Eye (tissue), 1 donor: ENCODE measurements around the gene DAB2.
"Not testable (repeated sequence)": the region's sequence is repeated elsewhere in the genome, so short reads cannot be mapped to it uniquely, and the experiment has no call there.

ENCODE experiments used
- DNase-seq: peaks from one replicate; pipeline ENCODE4 v3.0.0-alpha.2; 2015

Gene DAB2

GRCh38 chr5:39376293-39376714 lies 48.5 kb downstream of the DAB2 start:
- DNase-seq: peak; percentile 77

DNA sequence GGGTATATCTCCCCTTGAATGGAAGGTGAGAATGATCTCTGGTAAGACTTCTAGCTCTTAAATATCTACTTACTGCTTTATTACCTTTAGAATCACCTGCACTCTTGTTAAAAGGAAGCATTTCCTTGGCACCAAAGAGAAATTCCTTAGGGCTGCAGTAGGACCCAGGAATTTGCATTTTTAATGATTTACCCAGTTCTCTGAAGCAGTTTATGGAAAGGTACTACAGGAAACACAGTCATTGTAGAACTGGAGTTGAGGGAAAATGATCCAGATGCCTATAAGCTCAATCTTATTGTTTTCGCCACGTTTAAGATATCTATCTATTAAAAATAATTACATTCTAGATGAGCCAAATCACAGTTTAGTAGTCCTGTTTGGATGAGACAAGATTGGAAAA lies 51.0 kb downstream of the DAB2 start:
- no peak for DNase-seq

DNA sequence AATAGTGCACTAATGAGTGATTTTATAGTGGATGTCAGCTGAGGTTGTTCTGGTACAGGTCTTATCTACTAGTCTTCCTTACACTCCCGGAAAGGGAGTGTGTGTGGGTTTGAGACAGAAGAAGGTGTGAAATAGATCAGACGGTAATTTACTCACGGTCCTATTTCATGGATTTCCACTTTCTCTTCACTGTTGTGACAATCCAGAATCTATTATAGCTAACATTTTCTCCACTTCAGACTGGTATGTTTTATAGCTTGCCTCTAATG lies 53.5 kb downstream of the DAB2 start:
- no peak for DNase-seq

DNA sequence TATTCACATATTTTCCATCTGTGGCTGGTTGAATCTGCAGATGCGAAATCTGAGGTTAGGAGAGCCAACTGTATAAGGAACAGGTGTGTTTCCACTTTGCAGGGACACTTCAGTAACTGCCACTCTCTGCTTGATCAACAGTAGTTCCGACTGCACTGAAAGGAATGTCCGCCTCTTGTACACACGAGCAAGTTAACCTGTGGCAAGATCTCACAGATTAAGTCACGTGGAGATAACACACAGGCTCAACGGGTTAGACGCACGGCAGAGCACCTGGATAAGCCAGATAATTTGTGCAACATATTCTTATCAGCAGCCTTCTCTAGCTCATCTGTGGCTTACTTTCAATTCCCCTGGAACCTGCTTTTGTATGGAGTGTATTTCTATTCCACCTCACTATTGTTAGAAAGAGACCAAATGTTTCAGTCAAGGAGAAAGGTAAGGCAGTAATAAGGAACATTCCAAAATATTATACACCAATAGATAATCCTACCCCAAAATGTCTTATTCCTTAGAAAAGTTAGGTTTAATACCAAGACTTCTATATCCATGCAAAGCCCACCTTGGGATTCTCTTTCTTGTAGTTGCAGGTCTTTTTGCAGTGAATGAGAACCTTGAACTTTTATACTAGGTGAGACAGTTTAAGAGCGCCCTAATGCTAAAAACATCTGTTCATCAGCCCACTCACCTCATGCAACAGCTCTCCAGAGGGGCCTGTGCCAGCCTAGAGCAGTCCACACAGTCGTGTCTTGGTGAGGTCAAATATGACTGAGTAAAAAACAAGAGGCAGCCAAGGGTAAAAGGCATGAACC lies 54.0 kb downstream of the DAB2 start:
- DNase-seq: peak; percentile 7

GRCh38 chr5:39369123-39369815 lies 55.5 kb downstream of the DAB2 start:
- DNase-seq: no peak

DNA sequence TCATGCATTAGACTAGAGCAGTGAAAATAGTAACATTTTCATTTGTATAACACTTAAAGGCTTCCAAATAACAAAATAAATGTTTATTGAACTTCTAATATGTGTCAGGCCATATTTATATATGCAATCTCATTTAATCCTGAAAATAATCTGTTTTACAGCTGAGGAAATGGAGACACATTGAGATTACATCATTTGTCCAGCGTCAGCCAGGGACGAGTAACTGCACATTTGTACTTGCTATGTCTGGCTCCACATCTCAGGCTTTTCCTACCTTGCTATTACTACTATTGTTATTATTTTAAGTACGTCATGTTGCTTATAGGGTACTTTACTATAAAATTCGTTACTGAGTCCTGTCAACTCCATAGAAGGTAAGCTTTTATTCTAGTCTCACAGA lies 56.7 kb downstream of the DAB2 start:
- DNase-seq: no peak

- DNase-seq: no peak
Observed at GRCh38 chr5:39367711-39368110, 57.1 kb downstream of the DAB2 start.

DNA sequence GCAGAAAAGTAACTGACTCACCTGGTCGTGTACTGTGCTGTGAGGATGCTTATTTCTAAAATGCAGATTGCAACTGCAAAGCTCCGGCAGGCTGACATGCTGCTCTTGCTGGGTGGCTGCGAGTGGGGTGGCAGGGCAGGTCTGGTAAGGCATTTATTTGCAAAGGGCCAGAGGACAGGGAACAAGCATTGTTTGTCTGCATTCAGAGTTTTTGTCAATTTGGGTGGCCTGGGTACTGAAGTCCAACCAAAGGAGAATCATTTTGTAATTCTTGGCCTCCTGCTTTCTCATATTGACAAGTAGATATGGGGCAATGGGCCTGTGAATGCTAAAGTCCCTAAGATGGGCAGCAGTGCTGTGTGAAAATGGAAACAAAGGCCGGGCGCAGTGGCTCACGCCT lies 60.4 kb downstream of the DAB2 start, which contains the start of gene C9:
C9 (minus strand) TSS at position 129 of the 400 bp plus-strand sequence; CDS start at position 98, 31 bp downstream.
- no peak for DNase-seq

DNA sequence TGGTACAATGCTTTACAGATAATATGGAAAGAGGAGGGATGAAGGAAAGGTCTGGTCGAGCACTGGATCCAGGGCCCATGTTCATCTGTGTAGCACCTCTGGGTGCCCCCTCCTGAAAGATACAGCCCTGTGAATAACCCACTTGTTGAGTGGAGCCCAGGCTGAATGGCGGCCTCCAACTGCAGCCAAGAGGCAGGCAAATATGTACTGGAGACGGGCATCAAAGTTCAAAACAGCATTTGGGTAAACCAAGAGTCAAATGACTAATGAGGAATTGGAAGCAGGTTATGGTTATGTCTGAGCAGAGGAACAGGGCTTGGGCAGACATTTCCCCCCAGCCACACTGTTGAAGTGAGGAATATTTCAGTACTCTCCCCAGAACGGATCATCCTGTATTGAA lies 61.6 kb downstream of the DAB2 start:
- no peak for DNase-seq

DNA sequence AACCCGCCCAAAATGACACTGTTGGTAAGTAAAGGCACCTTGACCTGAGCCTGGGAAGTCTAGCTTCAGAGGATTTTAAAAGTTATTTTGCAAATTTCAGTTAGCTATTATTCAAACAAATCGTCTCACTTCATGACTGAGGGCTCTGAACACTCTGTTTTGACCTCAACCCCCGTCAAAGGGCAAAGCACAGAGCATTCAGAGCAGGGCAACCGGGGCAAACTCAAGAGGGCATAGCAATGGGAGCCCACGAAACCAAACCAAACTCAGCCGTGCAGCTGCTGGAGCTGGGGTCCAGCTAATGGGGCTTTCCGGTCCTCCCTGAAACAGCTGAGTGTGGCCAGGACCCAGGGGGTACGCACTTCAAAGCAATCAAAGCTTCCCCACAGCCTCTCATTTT lies 62.1 kb downstream of the DAB2 start:
- DNase-seq: no peak

DNA sequence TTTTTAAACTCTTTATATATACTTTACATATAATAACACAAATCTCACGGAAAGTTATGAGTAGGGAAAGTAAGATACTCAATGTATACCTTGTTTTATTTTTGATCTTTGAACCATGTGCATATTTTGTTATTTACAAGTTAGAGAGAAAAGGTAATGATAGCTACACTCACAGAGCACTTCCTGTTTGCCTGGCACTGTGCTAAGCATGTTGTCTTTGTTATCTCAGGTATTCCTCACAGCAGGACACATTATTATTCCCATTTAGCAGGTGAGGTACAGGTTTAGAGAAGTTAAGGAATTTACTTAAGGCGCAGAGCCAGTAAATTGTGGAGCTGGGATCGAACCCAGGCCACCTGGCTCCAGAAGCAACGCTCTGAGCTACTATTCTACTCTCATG lies 63.5 kb downstream of the DAB2 start:
- DNase-seq: no peak

- DNase-seq: no peak
Observed at GRCh38 chr5:39360471-39361111, 64.2 kb downstream of the DAB2 start.

- DNase-seq: no peak
Observed at GRCh38 chr5:39356263-39356662, 68.5 kb downstream of the DAB2 start.

DNA sequence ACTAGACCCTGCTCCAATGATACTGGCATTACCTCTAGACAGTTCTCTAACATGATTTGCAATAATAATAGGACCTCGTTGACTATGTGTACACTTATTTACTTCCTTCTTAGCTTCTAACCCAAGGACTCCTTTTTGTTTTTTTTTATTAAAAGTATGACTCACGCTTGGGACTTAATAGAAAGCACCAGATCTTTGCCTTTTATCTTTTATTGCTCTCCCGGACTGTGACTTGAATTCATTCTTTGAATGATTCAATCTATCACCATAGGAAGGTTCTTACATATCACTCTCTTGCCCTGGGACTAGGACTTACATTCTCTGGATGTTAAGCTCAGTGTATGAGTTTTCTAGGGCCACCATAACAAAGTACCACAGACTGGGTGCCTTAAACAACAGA lies 69.5 kb downstream of the DAB2 start:
- no peak for DNase-seq

DNA sequence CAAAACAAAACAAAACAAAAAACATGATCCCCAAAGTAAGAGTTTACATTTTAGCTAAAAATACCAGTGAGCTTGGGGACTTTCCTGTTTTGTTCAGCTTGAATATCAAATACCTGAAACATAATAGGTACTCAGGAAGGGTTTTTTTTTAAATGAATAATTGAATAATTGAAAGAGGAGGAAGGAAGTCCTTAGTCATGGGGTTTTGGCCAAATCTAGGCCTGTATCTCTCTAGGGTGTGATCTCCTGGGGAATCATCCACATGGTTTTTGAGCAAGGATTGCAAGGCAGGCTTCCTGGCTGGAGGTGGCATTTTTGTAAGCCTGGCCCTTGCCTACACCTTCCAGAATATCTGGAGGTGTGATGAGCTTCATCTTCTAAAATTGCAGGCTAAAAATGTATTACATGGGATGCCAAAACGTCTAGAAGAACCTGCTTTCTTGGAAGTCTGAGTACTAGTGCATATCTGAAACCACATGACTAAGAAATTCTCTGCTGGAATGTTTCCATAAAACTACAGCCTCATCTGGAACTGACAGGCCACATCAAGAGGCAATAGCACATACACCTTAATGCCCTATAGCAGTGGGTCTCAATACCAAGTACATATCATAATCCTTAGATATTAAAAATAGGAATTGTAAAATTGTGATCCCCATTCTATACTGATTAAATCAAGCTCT lies 70.9 kb downstream of the DAB2 start:
- no peak for DNase-seq

GRCh38 chr5:39352951-39353350 lies 71.8 kb downstream of the DAB2 start:
- no peak for DNase-seq

- no peak for DNase-seq
Observed at GRCh38 chr5:39352170-39352569, 72.6 kb downstream of the DAB2 start.

GRCh38 chr5:39349484-39349883 lies 75.3 kb downstream of the DAB2 start:
- no peak for DNase-seq

DNA sequence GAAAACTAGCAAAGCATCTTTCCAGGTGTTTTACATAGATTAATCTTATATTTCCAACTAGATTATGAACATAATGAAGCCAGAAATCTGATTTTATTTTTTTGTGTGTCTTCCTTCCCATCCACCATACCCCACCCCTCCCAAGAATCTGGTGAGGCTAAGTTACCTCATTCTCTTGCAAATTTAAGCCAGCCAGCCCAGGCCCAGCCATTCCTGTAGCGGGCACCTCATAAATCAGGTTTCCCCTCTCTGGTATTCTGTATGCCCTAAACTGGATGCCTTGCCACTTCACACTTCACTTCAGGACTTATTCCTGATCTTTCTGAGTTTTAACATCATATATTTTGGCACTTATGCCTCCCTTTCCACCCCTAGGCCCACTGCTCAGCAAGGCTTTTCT lies 82.3 kb downstream of the DAB2 start:
- DNase-seq: no peak

DNA sequence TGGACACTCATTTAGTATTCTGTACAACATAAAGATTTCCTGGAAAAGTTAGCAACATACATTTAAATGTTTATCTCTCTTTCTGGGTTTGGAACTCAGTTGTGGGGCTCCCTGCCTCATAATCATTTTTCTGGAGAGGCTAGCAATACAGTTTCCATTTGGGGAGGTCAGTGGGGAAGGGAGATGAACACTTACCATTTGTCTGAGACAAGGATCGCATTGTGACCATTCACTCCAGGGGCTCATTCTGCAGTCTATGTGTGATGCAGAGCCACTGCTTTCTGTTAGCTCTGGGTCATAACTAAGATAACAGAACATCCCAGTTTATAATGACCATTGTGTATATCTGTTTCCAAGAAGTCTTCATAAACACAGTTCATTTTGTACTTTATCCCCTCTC lies 82.9 kb downstream of the DAB2 start:
- no peak for DNase-seq

DNA sequence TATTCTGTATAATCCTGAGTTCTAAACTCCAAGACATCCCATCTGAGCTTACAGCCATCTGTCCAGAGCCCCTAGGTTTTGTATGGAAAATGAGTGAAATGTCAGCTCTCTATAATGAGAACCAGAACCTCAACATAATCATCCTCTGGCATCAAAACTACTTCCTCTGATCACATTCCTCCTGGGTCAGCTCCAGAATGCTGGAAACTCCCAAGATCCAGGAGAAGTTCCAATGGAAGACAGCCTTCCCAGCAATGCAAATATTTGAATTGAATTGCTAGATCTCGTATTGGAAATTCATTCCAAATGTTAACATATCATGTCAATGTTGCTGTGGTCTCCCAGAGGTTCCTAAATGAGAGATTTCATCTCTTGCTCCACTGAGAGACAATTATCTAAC lies 84.3 kb downstream of the DAB2 start:
- DNase-seq: peak; percentile 8

- peak; percentile 6 for DNase-seq
Observed at GRCh38 chr5:39337252-39337915, 87.4 kb downstream of the DAB2 start.

DNA sequence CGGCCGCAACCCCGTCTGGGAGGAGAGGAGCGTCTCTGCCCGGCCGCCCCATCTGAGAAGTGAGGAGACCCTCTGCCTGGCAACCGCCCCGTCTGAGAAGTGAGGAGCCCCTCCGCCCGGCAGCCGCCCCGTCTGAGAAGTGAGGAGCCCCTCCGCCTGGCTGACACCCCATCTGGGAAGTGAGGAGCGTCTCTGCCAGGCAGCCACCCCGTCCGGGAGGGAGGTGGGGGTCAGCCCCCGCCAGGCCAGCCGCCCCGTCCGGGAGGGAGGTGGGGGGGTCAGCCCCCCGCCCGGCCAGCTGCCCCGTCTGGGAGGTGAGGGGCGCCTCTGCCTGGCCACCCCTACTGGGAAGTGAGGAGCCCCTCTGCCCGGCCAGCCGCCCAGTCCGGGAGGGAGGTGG lies 90.5 kb downstream of the DAB2 start:
- not testable (repeated sequence) for DNase-seq
